ENCODE data around the gene TECTA.
"Not testable (repeated sequence)": the region's sequence is repeated elsewhere in the genome, so short reads cannot be mapped to it uniquely, and the experiment has no call there.

DNA sequence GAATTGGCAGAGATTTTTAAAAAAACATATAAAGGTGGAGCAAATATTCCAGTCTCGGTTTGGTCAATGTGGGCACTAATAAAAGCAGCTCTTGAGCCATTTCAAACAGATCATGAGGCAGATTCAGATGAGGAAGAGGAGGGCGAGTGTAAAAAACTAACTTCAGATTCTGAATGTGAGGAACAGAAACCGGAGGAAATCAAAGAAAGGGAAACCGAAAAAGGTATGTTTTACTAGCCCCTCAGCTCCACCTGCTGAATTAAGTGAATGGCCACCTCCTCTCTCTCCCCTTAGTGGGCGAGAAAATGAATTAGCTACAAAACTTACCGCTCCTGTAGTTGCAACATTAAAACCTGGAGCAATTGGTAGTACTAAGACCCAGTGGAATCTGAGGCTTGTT lies 136.2 kb downstream of the TECTA start:
- TF ChIP-seq CTCF (IDR thresholded peaks at IDR 0.05; ENCODE audit: low read length); EZH2 (optimal IDR thresholded peaks at IDR 0.05; ENCODE audit: low read depth, low read length); EZH2phosphoT487 (IDR thresholded peaks at IDR 0.05; ENCODE audit: low read length): not testable (repeated sequence)

All from MM.1S (cell line).